ENCODE measurements around the gene DHRS3.

The DHRS3 gene

DNA sequence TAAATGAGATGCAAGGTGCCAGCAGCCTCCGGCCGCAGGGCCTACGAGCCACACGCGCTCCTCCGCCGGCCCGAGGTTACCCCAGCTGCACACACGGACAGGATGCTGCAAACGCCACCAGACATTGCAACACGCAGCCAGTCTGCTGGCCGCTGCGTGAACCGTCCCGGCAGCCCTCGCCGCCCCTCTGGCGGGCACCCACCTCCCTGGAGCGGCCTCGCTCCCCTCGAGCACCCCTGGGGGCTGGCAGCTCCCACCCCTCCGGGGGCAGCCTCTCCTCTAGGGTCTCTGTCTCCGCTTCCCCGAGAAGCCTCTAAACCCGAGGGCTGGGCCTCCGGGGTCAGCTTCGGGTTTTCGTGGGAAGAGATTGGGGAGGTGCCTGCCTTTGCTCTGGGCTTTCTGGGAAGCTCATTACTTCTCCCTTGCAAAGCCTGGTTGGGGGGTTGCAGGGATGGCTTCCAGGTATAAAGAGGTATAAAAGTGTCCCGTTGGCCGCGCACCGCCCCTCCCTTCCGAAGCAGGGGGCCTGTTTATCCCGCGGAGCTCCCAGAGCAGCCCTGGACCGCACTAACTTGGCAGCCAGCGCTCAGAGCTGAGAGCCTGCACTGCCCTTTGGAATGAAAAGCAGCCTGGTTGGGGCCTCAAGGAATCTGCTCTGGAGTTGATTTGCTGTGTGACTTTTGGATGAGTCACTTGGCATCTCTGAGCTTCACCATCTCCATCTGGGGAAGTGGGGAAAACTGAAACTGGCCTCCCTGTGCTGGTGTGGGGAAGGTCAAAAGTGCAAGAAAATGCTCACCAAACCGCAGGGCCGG, 21.8 kb downstream of the DHRS3 start:
- DNase-seq, result no peak

DNA sequence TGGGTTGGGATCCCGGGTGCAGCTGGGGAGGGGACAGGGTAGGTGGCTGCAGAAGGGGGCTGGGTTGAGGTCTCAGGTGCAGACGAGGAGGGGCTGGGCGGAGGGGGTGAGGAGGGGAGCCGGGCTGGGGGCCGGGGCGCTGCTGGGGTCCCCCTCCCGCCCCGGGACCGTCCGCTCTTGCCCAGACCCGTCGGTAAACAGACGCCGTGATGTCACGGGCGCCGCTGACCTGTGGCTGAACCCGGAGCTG, 22.3 kb downstream of the DHRS3 start:
- DNase-seq, result no peak

DNA sequence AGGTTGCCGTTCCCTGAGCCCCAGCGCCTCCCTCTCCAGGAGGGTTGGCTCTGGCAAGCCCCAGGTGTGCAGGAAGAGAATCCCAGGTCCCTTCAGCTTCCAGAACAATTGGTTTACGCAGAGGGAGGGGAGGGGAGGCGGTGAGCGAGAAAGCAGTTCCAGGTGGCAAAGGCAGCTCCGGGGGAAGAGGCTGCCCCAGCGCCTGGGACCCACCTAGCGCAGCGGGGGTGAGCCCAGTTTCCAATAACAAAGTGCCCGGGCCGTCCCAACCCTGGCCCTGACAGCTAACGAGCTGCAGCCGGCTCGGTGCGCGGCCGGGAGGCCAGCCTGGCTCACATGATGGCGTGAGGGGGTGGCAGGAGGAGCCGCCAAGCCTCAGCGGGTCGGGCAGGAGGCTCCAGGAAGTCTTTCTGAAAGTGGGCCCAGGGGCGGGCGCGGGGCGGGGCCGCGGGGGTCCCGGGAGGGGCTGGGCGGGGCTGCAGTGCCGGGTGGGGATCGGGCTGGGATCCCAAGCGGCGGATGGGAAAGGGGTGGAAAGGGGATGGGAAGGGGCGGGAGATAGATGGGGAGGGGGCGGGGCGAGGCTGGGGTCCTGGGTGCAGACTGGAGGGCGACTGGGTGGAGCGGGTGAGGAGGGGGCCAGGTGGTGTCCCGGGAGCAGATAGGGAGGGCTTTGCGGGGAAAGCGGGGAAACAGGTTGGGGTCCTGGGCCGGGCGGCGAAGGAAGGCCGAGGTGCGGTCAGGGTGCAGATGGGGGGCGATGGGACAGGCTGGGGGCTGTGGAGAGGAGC, 22.8 kb downstream of the DHRS3 start:
- no peak for DNase-seq

DNA sequence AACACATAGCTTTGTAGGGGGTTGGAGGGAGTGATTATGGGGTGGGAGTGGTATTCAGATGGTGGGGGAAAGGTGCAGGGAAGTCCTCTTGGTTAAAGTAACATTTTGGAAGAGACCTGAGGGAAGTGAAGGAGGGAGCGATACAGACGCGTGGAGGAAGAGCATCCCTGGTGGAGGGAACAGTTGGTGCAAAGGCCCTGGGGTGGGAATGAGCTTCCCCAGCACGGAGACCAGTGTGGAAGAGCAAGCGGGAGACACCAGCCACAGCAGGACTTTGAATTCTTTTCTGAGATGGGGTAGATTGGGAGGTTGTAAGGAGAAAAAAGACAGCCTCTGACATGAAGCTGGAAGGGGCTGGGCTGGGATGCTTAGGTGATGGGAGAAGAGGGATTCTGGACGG, 23.5 kb downstream of the DHRS3 start:
- DNase-seq, result no peak

DNA sequence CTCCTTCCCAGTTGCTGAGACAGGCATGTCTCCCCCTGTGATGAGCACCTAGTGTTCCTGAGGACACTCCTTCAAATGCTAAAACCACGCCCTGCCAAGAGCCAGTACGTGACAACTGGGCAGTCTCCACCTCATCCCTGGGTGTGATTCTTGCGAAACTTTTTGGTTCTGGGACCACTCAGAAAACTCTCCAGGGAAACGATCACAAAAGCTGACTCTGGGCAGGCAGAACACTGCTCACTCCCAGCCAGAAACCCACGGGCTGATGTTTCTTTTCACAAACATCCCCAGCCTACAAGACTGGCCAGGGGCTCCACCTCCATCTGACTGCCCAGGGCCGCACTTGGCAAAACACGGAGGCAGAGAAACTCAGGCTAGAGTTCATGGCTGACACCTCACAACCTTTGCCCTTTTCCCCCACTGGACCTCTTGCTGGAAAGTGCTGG, 24.4 kb downstream of the DHRS3 start:
- DNase-seq, result no peak

DNA sequence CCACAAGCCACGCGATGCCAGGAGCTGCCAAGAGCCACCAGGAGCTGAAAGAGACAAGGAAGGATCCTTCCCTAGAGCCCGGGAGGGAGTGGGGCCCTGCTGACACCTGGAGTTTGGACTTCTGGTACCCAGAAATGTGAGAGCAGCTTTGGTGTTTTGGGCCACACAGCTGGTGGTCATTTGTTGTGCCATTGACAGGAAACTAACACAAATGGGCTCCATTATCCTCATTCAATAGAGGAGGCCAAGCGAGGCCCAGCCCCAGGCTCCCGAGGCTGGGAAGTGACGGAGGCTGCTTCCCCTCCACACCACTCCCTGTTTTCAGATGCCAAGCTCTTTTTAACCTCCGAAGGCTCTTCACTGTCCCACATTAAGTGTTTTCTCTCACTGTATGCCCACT, 25.5 kb downstream of the DHRS3 start:
- no peak for DNase-seq

DNA sequence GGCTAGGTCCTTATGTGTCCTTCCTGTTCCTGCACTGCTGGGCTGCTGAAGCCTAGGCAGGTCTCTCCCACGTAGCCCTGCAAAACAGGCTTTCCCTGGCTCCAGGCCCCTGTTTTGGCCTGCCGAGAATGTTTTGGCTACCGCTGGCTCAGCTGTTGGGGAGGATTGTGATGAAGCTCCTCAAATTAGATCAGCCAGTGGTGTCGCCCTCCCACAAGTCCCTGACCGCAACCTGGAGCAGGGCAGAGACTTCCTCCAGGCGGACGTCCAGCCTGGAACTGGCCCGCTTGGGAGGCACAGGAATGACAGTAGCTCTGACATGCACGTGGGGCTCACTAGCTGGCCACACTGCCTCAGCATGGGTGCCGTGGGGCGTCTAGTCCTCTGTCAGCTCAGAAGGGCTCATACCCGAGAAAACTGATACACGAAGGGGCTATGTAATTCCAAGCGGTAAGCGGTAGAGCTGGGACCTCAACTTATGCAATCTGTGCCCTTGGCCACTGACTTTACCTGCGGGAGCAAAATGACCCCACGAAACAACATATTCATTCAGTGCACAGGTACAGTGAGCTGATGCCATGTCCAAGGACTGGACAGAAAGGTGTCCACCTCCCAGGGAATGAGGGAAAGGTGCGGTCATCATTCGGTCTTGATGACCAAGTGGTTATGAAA, 26.6 kb downstream of the DHRS3 start:
- DNase-seq, result no peak

DNA sequence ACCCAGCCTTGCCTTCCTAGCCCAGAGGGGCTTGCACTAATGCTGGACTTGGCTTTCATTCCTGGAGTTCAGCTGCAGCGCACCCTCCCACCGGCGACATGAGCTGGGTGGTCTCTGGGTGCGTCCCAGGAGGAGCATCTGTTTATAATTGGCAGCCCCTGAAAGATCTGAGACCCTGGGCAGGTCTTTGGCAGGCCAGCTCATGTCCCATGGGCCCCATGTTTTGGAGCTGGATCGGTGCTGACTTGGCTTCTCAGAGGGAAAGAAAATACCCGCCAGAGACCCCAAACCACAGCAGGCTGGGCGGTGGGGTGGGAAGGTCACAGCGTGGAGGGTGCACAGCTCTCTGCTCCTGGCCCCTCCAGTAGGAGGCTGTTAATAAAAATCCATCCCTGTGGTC, 29.3 kb downstream of the DHRS3 start:
- DNase-seq, result no peak

DNA sequence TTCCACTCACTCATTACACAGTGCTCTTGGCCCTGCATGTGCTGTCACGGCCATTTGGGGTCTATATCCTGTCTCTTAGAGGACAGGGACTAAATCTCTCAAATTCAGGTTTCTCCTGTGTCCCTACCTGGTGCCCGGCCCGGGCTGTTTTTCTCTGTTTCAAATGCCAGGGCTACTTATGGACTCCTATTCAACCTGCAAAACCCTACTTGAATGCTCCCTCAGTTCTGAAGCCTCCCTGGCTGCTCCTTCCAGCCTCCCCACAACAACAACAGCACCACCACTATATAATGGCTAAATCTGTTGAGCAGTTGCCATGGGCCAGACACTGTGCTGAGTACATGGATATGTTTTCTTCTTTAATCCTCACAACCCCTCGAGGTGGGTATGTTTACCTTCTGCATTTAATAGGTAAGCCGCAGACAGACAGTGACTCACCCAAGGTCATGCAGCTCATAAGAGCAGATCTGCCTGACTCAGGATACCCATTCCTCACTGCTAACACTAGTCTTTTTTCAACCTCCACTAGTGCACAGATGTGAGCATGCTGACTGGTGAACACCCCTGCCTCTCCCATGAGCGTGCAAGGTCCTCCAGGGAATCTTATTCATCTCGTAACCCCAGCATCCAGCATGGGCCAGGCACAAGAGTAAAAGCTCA, 29.9 kb downstream of the DHRS3 start:
- DNase-seq, result no peak

DNA sequence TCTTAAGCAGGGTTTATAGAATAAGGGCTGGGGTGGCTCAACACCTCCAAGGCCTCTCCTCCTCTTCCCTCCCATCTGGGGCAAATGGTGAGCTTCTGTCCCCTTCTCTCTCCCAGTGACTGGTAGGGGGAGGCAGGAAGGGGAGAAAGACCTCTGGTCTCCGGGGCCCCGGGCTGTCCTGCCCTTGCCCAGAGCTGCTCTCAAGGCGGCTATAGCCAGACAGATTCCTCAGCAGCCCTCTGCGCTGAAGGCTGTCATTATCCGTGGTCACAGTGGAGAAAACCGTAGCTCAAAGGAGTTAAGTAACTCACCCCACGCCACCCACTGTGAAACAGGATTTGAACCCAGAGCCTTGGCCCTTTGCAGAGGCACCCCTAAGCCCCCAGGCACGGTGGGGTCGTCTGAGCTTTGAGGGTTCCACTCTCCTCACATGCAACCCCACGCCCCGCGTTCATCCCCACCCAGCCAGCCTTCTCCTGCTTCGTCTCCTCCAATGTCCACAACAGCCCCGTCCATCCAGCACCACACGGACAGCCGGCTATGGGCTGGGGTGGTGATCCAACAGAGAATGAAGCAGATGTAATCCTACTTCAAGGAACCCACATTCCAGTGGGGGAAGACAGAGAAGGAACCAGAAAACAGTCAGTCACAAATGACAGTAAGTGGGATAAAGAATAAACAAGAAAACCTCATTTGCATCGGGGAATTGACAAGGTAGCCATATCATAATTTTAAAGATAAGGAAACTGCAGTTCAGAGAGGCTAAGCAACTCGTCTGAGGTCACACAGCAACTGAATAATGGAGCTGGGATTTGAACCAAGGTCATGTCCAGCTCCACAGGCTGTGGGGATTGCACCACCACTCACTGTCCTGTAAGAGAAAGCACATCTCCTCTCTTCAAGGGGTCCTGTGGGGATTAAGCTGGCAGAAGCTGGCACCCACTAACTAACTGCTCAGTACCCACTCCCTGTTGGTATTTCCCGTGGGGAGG, 31.8 kb downstream of the DHRS3 start:
- DNase-seq, result no peak

DNA sequence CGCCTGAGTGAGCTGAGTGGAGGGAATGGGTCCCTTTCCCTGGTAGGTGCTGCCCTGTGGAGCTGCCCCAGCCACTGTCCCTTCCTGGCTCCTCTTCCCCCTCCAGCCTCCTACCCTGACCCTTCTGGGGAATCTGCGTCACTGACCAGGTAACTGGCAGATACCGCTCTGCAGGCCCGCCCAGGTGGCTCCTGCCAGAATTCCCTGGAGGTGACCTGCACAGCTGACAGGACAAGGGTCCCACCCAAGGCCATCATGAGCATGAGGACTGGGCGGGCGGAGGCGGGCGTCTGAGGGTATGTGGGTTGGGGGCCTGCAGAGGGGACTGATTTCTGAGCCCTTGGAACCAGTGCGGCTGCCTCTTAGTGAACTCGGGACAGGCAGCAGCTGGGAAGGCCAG, 32.5 kb downstream of the DHRS3 start:
- no peak for DNase-seq

DNA sequence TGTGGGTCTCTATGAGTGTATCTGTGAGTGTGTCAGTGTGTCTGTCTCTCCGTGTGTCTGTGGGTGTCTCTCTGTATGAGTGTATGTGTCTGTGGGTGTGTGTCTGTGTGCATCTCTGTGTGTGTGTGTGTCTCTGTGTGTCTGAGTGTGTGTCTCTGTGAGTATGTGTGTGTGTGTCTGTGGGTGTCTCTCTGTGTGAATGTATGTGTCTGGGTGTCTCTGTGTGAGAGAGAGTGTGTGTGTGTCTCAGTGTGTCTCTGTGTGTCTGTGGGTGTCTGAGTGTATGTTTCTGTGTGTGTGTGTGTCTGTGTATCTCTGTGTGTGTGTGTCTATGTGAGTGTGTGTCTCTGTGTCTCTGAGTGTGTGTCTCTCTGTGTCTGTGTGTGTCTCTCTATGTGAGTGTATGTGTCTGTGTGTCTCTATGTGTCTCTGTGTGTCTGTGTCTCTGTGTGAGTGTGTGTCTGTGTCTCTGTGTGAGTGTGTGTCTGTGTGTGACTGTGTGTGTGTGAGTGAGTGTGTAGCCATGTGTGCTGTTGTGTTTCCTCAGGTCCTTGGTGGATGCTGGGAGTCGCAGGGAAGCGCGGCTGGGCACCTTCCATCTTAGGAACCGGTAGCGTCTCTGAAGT, 33.0 kb downstream of the DHRS3 start:
- DNase-seq, result no peak

DNA sequence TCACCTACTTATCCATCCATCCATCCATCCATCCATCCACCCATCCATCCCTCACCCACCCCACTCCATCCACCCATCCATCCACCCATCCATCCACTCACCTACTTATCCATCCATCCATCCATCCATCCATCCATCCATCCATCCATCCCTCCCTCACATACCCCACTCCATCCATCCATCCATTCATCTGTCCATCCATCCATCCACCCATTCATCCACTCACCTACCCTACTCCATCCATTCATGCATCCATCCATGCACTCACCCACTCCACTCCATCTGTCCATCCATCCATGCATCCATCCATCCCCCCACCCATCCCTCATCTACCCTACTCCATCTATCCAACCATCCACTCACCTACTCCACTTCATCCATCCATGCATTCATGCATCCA, 34.5 kb downstream of the DHRS3 start:
- DNase-seq, result no peak

DNA sequence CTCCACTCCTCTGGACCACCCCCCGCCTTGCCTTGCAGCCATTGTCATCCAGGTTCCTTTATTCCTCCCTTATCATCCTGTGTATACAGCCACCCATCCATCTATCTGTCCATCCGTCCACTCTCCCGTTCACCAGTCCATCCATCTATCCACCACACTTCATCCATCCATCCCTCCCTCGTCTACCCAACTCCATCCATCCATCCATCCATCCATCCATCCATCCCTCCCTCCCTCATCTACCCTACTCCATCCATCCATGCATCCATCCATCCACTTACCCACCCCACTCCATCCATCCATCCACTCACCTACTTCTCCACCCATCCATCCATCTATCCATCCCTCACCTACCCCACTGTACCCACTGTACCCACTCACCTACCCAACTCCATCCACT, 35.4 kb downstream of the DHRS3 start:
- DNase-seq, result no peak

DNA sequence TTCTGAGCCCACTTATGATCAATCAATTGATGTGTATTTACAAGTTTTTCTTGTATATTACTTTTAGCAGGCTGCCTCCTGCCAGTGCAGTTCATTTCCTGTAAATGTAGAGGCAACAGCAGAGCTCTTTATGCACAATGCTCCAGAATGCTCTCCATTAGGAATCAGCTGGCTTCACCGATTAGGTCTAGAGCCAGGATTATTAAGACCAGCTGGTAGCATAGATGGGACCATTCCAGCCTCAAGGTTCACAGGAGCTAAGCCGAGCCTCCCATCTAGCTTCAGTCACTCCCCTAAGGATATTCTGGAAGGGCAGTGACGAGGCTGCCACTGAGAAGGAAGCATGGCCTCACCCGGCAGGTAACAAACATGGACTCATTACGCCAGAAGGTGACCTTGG, 36.8 kb downstream of the DHRS3 start:
- DNase-seq, result no peak

DNA sequence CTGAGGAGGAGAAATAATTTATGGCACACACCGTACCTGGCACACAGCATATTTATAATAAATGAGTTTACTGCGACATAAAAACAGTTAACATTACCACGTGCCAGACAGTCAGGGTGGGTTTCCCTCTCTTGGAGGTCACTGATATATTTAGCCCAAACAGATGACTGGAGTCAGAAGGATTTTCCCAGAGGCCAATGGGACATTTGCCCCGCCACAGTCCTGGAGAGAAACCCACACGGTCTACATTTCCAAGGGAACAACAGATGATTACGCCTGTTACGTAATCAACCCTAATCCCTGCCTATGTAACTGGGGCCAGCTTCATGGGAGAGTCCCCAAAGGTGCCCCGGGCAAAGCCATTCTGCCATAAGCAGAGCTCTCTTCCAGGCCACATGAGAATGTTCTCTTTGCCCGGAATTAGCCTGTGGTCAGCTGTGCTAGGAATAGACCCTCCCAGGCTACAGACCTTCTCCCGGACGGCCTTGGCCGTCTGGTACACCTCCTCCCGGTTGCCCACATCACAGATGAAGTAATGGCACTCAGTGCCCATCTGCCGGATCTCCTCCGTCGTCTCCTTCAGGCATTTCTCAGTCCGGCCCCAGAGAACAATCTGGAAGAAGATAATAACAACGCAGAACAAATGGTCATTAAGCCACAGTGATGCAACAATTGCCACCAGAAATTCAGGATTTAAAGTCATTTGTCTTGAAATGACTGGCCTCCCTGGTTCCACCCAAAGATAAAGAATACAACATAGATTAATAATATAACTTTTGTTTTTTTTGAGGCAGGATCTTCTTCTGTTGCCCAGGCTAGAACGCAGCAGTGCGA, 37.7 kb downstream of the DHRS3 start:
- no peak for DNase-seq

DNA sequence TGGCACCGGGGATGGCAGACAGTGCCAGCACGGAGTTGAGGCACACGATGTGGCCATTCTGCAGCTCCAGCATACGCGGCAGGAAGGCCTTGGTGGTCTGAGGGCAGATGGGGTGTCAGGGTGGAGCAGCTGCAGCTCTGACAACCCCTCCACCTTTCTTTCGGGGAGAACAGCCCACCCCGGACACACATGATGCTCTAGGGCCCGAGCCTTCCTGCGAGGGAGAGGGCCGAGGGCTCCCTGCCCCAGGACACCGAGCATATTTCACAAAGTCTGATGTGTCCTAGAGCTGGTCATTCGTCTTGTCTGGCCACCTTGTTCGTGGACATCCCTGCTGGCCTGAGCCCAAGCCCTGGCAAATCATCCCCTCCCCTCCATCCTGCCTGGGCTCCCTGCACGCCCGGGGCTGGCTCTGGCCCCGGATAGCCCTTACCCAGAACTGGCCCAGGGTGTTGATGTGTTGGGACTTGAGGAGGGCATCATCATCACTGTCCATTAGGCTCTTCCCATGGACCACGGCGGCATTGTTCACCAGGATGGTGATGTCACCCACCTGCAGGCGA, 39.1 kb downstream of the DHRS3 start:
- no peak for DNase-seq

DNA sequence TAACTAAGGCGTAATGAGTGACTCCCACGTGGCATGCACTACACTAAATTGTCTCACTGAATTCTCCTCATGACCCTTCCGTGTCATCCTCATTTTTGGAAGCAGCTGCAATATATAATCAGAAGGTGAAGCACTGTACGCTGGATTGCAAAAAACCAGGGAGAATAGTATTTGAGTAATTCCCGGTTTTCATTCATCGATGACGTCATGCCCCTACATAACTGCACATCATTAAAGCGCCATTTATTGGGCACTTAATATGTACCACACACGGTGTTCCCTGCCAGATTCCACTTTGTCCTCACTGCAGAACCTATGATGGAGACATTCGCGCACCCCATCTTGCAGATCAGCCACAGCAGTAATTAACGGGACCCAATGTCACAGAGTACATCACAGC, 41.0 kb downstream of the DHRS3 start:
- DNase-seq, result no peak

DNA sequence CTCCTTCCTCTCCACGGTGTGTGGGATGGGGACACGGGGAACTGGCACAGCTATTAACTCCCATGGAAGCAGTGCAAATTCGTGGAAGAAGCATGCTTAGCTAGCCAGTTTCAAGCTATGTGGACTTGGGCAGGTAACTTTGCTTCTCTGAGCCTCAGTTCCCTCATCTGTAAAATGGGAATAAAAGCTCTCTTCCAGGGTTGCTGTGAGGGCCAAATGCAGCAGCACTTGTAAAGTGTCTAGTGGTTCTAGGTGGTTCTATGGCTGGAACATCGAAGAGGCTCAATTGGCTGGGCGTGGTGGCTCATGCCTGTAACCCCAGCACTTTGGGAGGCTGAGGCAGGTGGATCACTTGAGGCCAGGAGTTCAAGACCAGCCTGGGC, 43.3 kb downstream of the DHRS3 start:
- no peak for DNase-seq

DNA sequence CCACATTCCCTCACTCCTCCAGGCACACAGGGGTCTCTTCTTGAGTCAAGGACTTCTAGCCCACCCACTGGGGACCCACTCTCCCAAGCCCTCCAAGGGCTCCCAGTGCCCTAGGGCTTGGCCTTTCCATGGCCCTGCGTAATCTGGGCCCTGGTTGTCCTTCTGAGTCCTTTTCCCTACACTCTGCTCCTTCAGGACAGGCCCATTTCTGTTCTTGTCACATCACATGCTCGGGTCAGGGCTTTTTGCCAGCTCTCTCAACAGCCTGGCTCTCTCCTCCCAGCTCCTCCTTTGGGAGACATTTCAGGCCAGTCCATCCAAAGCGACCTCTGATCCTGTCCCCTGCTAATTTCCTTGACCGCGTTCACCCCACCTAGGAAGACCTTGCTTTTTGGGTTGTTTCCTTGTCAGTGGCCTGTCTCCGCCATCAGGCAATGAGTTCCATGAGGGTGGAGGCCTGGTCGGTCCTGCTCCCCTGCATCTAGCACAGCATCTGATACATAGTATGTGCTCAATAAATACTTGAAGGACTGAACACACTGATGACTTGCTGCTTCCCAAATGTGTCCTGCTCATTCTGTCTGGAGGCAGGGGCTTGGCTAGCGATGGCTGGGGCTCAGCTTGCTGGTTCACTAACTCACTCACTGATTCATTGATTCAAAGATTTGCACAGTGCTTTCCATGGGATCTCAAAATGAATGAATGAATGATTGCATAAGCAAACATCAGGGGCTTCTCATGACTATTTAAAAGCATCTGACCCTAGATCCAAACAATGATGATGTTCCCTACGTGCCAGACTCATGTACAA, 44.8 kb downstream of the DHRS3 start:
- DNase-seq, result no peak

Data from NCI-H774 (cell line).